ENCODE data around the gene DHRSX. TPM values are rescaled to one million over a fixed set of nuclear protein-coding genes. Genes with fewer than 3 reads are reported as not detected.

DHRSX gene
- total and polyA plus RNA-seq, 2 of the 13 experiments (the other 11 are each of a cell fraction or from before 2014, with no cell fraction given) = 15.5 to 24.3 TPM

GRCh38 chrX:2369206-2369605, 131.6 kb downstream of the DHRSX start:
- Histone ChIP-seq H2AFZ (ENCODE audit: low read length) (no peak overlapping the region), H3K9ac (ENCODE audit: insufficient read depth, low read depth, low read length) (no peak overlapping the region), H3K79me2 (ENCODE audit: insufficient read depth, low read length) (no peaks in the 10 kb centered on the region), H3K9me3 (ENCODE audit: low read length) (peaks cover 2% of the 10 kb centered on the region; the same call in 1 of the 2 replicates), H3K27me3 (ENCODE audit: control insufficient read depth in 1 of 2, insufficient read depth in 2 of 2, low read length in 2 of 2) (no peaks in the 10 kb centered on the region), H4K20me1 (ENCODE audit: insufficient read depth, low read length) (no peaks in the 10 kb centered on the region), H3K4me2 (ENCODE audit: low read depth, low read length) (no peak overlapping the region), H3K36me3 (replicated peaks in 1 of 2; ENCODE audit: control insufficient read depth in 1 of 2, insufficient read depth in 2 of 2, low read length in 2 of 2) (no peaks in the 10 kb centered on the region; a peak in 1 of 5 replicates), H3K4me3 (replicated peaks in 1 of 3; ENCODE audit: insufficient read depth in 1 of 3, low read depth in 2 of 3, low read length in 3 of 3) (no peak overlapping the region), H3K4me1 (ENCODE audit: insufficient read depth, low read length) (no peaks in the 10 kb centered on the region), H3K27ac (ENCODE audit: extremely low read length, insufficient read depth, low read length) (no peak overlapping the region)
- CTCF ChIA-PET (ENCODE audit: low intra/inter-chr PET ratio, low total read pairs) = no interaction called here
- no TSS peak for BruUV-seq (replicated peaks)
- POLR2A ChIA-PET = no interaction called here
- 92% methylated on average over 5 of the region's 5 CpGs for WGBS (ENCODE audit: low lambda C conversion rate)
- intact Hi-C loops (cut with micrococcal nuclease; ENCODE audit: unreplicated experiment) (no loop called here), in situ Hi-C loops (cut with HindIII; ENCODE audit: extremely low pct_ligation_motif_present, low pct_unique_long_range_greater_than_20kb) (no loop called here)
- no peak for DNase-seq (ENCODE audit: low spot score)
- no peak for FAIRE-seq
- no peak for ATAC-seq
- no peak for TF ChIP-seq ZNF12 (CRISPR knock-in tag; IDR thresholded peaks at IDR 0.05)
- TF ChIP-seq, protein P1, sequence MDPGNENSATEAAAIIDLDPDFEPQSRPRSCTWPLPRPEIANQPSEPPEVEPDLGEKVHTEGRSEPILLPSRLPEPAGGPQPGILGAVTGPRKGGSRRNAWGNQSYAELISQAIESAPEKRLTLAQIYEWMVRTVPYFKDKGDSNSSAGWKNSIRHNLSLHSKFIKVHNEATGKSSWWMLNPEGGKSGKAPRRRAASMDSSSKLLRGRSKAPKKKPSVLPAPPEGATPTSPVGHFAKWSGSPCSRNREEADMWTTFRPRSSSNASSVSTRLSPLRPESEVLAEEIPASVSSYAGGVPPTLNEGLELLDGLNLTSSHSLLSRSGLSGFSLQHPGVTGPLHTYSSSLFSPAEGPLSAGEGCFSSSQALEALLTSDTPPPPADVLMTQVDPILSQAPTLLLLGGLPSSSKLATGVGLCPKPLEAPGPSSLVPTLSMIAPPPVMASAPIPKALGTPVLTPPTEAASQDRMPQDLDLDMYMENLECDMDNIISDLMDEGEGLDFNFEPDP (CRISPR knock-in tag; conservative IDR thresholded peaks at IDR 0.05) = no peak
- no peak for TF ChIP-seq ZNF274 (CRISPR knock-in tag; IDR thresholded peaks at IDR 0.05)
- no peak for TF ChIP-seq PAXIP1 (CRISPR knock-in tag; conservative IDR thresholded peaks at IDR 0.05)
- no peak for TF ChIP-seq LBX2 (CRISPR knock-in tag; IDR thresholded peaks at IDR 0.05; ENCODE audit: borderline replicate concordance)
- TF ChIP-seq THAP8 (CRISPR knock-in tag; IDR thresholded peaks at IDR 0.05; ENCODE audit: borderline replicate concordance) = no peak
- TF ChIP-seq SAP130 (CRISPR knock-in tag; IDR thresholded peaks at IDR 0.05; ENCODE audit: low read depth) = no peak
- TF ChIP-seq CREBL2 (CRISPR knock-in tag; IDR thresholded peaks at IDR 0.05; ENCODE audit: borderline replicate concordance) = no peak
- TF ChIP-seq ZNF780A (CRISPR knock-in tag; IDR thresholded peaks at IDR 0.05) = no peak
- no peak for TF ChIP-seq HOXA7 (CRISPR knock-in tag; IDR thresholded peaks at IDR 0.05)
- no peak for TF ChIP-seq HIVEP1 (CRISPR knock-in tag; IDR thresholded peaks at IDR 0.05)
- no peak for TF ChIP-seq U2AF2 (IDR thresholded peaks at IDR 0.05; ENCODE audit: low read depth, low read length)
- TF ChIP-seq, protein P2, sequence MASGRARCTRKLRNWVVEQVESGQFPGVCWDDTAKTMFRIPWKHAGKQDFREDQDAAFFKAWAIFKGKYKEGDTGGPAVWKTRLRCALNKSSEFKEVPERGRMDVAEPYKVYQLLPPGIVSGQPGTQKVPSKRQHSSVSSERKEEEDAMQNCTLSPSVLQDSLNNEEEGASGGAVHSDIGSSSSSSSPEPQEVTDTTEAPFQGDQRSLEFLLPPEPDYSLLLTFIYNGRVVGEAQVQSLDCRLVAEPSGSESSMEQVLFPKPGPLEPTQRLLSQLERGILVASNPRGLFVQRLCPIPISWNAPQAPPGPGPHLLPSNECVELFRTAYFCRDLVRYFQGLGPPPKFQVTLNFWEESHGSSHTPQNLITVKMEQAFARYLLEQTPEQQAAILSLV (CRISPR knock-in tag; IDR thresholded peaks at IDR 0.05; ENCODE audit: borderline replicate concordance) = no peak
- TF ChIP-seq, protein P3, sequence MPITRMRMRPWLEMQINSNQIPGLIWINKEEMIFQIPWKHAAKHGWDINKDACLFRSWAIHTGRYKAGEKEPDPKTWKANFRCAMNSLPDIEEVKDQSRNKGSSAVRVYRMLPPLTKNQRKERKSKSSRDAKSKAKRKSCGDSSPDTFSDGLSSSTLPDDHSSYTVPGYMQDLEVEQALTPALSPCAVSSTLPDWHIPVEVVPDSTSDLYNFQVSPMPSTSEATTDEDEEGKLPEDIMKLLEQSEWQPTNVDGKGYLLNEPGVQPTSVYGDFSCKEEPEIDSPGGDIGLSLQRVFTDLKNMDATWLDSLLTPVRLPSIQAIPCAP (CRISPR knock-in tag; IDR thresholded peaks at IDR 0.05; ENCODE audit: low read depth) = no peak
- TF ChIP-seq ZNF143 (CRISPR knock-in tag; IDR thresholded peaks at IDR 0.05) = no peak
- TF ChIP-seq ZNF615 (CRISPR knock-in tag; IDR thresholded peaks at IDR 0.05; ENCODE audit: borderline replicate concordance) = no peak
- no peak for TF ChIP-seq HNRNPK (IDR thresholded peaks at IDR 0.05; ENCODE audit: low read depth, low read length, poor library complexity, severe bottlenecking)

Measured in HepG2 (cell line).